C4-2B (cell line): ENCODE measurements around the gene PHF13.

Source experiments
- ZFX ChIP-seq: fragments of 450-650 bp; IDR thresholded peaks from 2 replicates; pipeline ENCODE4 v1.6.1; 2017
- TF ChIP-seq, protein P1 (sequence below): fragments of 450-650 bp; conservative IDR thresholded peaks from 2 replicates; pipeline ENCODE4 v1.5.1; 2017; ENCODE audit warnings: mild to moderate bottlenecking

DNA sequence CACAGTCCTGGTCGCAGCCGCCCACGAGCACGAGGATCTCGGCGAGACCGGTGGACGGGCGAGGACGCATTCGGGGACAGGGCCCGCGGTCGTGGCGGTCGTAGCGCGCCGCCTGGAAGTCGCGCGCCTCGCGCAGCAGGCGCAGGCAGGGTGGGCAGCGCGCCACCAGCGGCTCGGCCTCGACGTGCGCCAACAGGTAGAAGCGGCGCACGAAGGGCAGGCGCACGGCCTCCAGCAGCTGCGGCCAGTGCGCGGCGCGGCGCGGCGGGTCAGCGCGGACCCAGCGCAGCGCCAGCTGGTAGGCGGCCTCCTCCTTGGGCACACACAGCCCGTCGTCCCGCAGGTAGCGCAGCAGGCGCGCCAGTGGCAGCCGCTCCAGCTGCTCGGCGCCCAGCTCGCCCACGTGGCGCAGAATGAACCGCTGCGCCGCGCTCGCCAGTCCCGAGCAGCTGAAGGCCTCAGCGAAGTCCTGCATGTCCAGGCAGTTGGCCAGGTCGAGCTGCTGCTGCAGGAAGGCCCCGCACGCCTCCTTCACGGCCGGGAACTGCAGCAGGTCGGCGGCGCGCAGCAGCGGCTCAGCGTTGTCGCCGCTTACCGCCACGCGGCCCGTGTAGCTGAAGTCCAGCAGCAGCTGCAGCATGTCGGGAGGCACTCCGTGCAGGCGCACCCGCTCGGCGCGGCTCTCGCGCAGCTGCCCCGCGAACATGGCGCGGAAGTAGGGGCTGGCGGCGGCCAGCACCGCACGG lies 11.4 kb upstream of the PHF13 start:
- TF ChIP-seq, protein P1, sequence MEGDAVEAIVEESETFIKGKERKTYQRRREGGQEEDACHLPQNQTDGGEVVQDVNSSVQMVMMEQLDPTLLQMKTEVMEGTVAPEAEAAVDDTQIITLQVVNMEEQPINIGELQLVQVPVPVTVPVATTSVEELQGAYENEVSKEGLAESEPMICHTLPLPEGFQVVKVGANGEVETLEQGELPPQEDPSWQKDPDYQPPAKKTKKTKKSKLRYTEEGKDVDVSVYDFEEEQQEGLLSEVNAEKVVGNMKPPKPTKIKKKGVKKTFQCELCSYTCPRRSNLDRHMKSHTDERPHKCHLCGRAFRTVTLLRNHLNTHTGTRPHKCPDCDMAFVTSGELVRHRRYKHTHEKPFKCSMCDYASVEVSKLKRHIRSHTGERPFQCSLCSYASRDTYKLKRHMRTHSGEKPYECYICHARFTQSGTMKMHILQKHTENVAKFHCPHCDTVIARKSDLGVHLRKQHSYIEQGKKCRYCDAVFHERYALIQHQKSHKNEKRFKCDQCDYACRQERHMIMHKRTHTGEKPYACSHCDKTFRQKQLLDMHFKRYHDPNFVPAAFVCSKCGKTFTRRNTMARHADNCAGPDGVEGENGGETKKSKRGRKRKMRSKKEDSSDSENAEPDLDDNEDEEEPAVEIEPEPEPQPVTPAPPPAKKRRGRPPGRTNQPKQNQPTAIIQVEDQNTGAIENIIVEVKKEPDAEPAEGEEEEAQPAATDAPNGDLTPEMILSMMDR = no peak
- TF ChIP-seq ZFX = peak; percentile 94
